OCI-LY1 (cell line): Measurements from ENCODE around the gene MAML2.

Experiments used
- H2AFZ ChIP-seq: fragments of 200-600 bp; sonication (generic), shearing (Covaris generic); 2 replicates; pipeline ENCODE4 v1.6.0; 2014; ENCODE audit warnings: antibody characterized with exemption, mild to moderate bottlenecking, low read length
- H3F3A ChIP-seq: fragments of 200-600 bp; sonication (generic), shearing (Covaris generic); 2 replicates; pipeline ENCODE4 v1.6.0; 2014; ENCODE audit warnings: mild to moderate bottlenecking, antibody characterized with exemption, low read length, moderate library complexity; ENCODE audit not compliant: insufficient read depth
- H3K27ac ChIP-seq: fragments of 200-600 bp; sonication (generic); 2 replicates; pipeline ENCODE4 v1.5.1; 2014; ENCODE audit warnings: low read length, mixed run types, mild to moderate bottlenecking, low read depth; ENCODE audit not compliant: poor library complexity, severe bottlenecking
- H3K27me3 ChIP-seq: fragments of 200-600 bp; sonication (generic); 2 replicates; pipeline ENCODE4 v1.6.0; 2014; ENCODE audit warnings: antibody characterized with exemption, mild to moderate bottlenecking, low read length, moderate library complexity; ENCODE audit not compliant: insufficient read depth
- H3K36me3 ChIP-seq: fragments of 200-600 bp; sonication (generic); 2 replicates; pipeline ENCODE4 v1.6.1; 2014; ENCODE audit warnings: mild to moderate bottlenecking, antibody characterized with exemption, low read length, moderate library complexity, mixed read lengths; ENCODE audit not compliant: insufficient read depth
- H3K4me1 ChIP-seq: fragments of 200-600 bp; sonication (generic); 2 replicates; pipeline ENCODE4 v1.5.1; 2014; ENCODE audit warnings: mild to moderate bottlenecking, low read length, moderate library complexity; ENCODE audit not compliant: insufficient read depth, severe bottlenecking
- H3K4me2 ChIP-seq: fragments of 200-600 bp; sonication (generic), shearing (Covaris generic); 2 replicates; pipeline ENCODE4 v1.6.1; 2014; ENCODE audit warnings: low read length
- H3K4me3 ChIP-seq: fragments of 200-600 bp; sonication (generic); 2 replicates; pipeline ENCODE4 v1.5.1; 2014; ENCODE audit warnings: low read length, low read depth, mild to moderate bottlenecking, mixed read lengths; ENCODE audit not compliant: poor library complexity, severe bottlenecking
- H3K79me2 ChIP-seq: fragments of 200-600 bp; shearing (Covaris generic); 2 replicates; pipeline ENCODE4 v1.6.1; 2016; ENCODE audit warnings: mixed run types, low read length, mixed read lengths; ENCODE audit not compliant: insufficient read depth
- H3K9ac ChIP-seq: fragments of 200-600 bp; sonication (generic), shearing (Covaris generic); 2 replicates; pipeline ENCODE4 v1.6.1; 2014; ENCODE audit warnings: mild to moderate bottlenecking, low read length, mixed read lengths
- H3K9me2 ChIP-seq: fragments of 200-600 bp; sonication (generic), shearing (Covaris generic); 2 replicates; pipeline ENCODE4 v1.6.1; 2014; ENCODE audit warnings: low read depth, mild to moderate bottlenecking, low read length, mixed read lengths
- H3K9me3 ChIP-seq: fragments of 200-600 bp; shearing (Covaris generic); 2 replicates; pipeline ENCODE4 v1.6.1; 2014; ENCODE audit warnings: low read length, mixed read lengths
- H4K20me1 ChIP-seq: fragments of 200-600 bp; sonication (generic), shearing (Covaris generic); 2 replicates; pipeline ENCODE4 v1.6.0; 2016; ENCODE audit warnings: mild to moderate bottlenecking, low read length; ENCODE audit not compliant: insufficient read depth
- CTCF ChIP-seq: fragments of 200-600 bp; sonication (generic), shearing (Covaris generic); IDR thresholded peaks from 2 replicates; pipeline ENCODE4 v1.5.1; 2017; ENCODE audit warnings: mild to moderate bottlenecking, antibody characterized with exemption, low read length, moderate library complexity, mixed read lengths
- EZH2 ChIP-seq: fragments of 200-600 bp; sonication (generic), shearing (Covaris generic); IDR thresholded peaks from 2 replicates; pipeline ENCODE4 v1.8.0; 2017; ENCODE audit warnings: borderline replicate concordance, mixed run types, mild to moderate bottlenecking, antibody characterized with exemption, low read length, moderate library complexity, mixed read lengths

Gene MAML2

DNA sequence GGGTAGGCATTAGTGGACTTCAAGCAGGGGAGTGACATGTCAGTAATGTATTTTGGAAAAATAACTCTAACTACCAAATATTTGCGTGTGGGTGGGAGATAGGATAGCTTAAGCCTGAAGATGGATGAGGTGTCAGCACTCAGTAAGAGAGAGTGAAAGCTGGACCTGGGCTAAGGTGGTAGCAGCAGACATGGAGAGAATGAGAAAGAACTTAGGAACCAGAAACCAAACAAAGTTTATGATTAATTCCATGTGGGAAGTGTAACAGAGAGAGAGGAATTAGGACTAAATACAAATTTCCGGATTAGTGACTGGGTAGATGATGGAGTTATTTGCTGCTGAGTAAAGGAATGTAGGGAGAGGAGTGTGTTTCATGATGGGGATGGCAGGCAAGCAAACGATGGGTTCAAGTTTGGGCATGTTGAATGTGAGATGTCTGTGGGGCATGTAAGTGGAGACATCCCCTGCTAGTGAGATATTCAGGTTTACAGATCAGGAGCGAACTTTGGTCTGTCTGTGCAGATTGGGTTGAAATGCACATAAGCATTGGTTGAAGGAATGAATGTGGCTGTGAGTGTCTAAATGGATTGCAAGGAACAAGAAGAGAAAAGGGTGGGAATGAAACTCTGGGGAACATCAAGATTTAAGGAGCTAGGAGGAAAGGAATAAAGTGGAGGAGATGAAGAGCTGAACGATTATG, 233.5 kb downstream of the MAML2 start:
- H4K20me1 ChIP-seq, result no peaks in the 10 kb centered on the region
- H3F3A ChIP-seq, result no peaks in the 10 kb centered on the region
- no peak overlapping the region for H2AFZ ChIP-seq
- H3K9ac ChIP-seq, result no peak overlapping the region
- no peaks in the 10 kb centered on the region for H3K9me2 ChIP-seq
- no peaks in the 10 kb centered on the region for H3K79me2 ChIP-seq
- no peak overlapping the region for H3K4me3 ChIP-seq
- no peaks in the 10 kb centered on the region for H3K9me3 ChIP-seq
- H3K4me2 ChIP-seq, result no peak overlapping the region
- H3K27ac ChIP-seq, result no peak overlapping the region
- H3K4me1 ChIP-seq, result no peaks in the 10 kb centered on the region
- TF ChIP-seq CTCF (no peak), EZH2 (no peak)
- no peaks in the 10 kb centered on the region for H3K27me3 ChIP-seq
- no peaks in the 10 kb centered on the region for H3K36me3 ChIP-seq

DNA sequence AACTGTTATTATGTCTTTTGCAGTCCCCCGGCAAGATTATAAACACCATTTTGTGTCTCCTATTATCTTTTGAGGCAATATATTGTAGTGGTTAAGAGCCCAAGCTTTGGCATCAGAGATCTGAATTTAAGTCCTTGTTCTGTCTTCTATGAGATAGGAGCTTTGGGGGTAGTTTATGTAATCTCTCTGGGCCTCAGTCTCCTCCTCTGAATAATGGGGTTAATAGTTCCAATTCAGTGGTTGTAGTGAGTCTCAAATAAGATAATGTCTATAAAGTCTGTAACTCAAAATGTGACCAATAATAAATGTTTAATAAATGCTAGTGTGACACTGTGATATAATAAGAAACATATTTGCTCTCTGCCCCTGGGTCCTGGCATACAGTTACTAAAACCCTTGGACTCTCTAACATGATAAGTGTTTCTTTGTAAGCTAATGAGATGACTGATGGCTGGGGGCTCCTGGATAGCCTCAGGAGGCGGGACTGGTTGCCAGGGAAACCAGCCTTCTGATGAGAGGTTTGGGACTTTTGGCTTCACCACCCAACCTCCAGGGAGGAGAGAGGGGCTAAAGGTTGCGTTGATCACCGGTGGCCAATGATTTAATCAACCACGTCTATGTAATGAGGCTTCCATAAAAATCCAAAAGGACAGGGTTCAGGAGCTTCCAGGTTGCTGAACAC, 235.7 kb downstream of the MAML2 start:
- Histone ChIP-seq H3K36me3 (no peaks in the 10 kb centered on the region), H3F3A (no peaks in the 10 kb centered on the region), H4K20me1 (no peaks in the 10 kb centered on the region), H3K9me2 (no peaks in the 10 kb centered on the region), H3K9ac (no peak overlapping the region), H3K9me3 (no peaks in the 10 kb centered on the region), H3K4me1 (no peaks in the 10 kb centered on the region), H3K27ac (no peak overlapping the region), H3K79me2 (no peaks in the 10 kb centered on the region), H3K27me3 (no peaks in the 10 kb centered on the region), H2AFZ (no peak overlapping the region), H3K4me3 (no peak overlapping the region), H3K4me2 (no peak overlapping the region)
- TF ChIP-seq CTCF (no peak), EZH2 (no peak)

GRCh38 chr11:96106645-96107044, 236.3 kb downstream of the MAML2 start:
- no peaks in the 10 kb centered on the region for H3K27me3 ChIP-seq
- H3K27ac ChIP-seq, result no peak overlapping the region
- H3K9me3 ChIP-seq, result no peaks in the 10 kb centered on the region
- H3F3A ChIP-seq, result no peaks in the 10 kb centered on the region
- H3K9me2 ChIP-seq, result no peaks in the 10 kb centered on the region
- no peaks in the 10 kb centered on the region for H4K20me1 ChIP-seq
- no peak overlapping the region for H3K9ac ChIP-seq
- H3K4me1 ChIP-seq, result no peaks in the 10 kb centered on the region
- TF ChIP-seq CTCF, result no peak
- no peak for TF ChIP-seq EZH2
- no peak overlapping the region for H3K4me3 ChIP-seq
- no peaks in the 10 kb centered on the region for H3K36me3 ChIP-seq
- no peaks in the 10 kb centered on the region for H3K79me2 ChIP-seq
- no peak overlapping the region for H3K4me2 ChIP-seq
- no peak overlapping the region for H2AFZ ChIP-seq
